A549 (cell line): Measurements from ENCODE around the gene GRIA3. TPM values are rescaled to one million over a fixed set of nuclear protein-coding genes. Genes with fewer than 3 reads are reported as not detected.

ENCODE experiments used
- ATAC-seq, 2 experiments: fragments of 200-7000 bp in 1 of 2; fragments of >200 bp in 1 of 2; cut with Nextera tagmentation in 1 of 2; cut with Tn5 transposase in 1 of 2; 3 replicates each; pipeline versions ENCODE4 v1.8.0 to v1.9.1; 2018 to 2020; ENCODE audit warnings: mild to moderate bottlenecking in 1 of 2, moderate library complexity in 1 of 2
- CTCF ChIA-PET: fragments of 300-600 bp; sonication (Branson Sonifier 250); formaldehyde crosslinking; extraction: SDS; loops from one replicate; lab custom pipeline; 2021; ENCODE audit warnings: antibody characterized with exemption, inconsistent platforms; lab: Yijun Ruan, JAX
- POLR2A ChIA-PET: fragments of 350-600 bp; formaldehyde crosslinking; extraction: SDS; loops from one replicate; lab custom pipeline; 2021; ENCODE audit warnings: antibody characterized with exemption, inconsistent platforms; lab: Yijun Ruan, JAX
- DNase-seq, 2 experiments: peaks; one replicate each; pipeline versions ENCODE4 v3.0.0 to v3.0.0-alpha.2; 2011 to 2016; ENCODE audit warnings: low read depth in 1 of 2, low spot score in 1 of 2
- FAIRE-seq: peaks from 2 replicates; lab custom pipeline; 2011; peaks lifted over from hg19 to GRCh38; lab: Jason Lieb, UNC
- H3K27ac ChIP-seq, 2 experiments: fragments of >200 bp; sonication (Bioruptor Twin); formaldehyde crosslinking; 3 replicates each; pipeline ENCODE4 v1.5.1; 2016 to 2017
- H3K4me1 ChIP-seq: fragments of >200 bp; sonication (Bioruptor Twin); formaldehyde crosslinking; 3 replicates; pipeline ENCODE4 v1.6.1; 2016
- H3K4me2 ChIP-seq: fragments of >200 bp; sonication (Bioruptor Twin); formaldehyde crosslinking; 3 replicates; pipeline ENCODE4 v1.6.1; 2016
- H3K4me3 ChIP-seq: fragments of >200 bp; sonication (Bioruptor Twin); formaldehyde crosslinking; 3 replicates; pipeline ENCODE4 v1.5.1; 2016
- H3K9me3 ChIP-seq: fragments of >200 bp; sonication (Bioruptor Twin); formaldehyde crosslinking; 3 replicates; pipeline ENCODE4 v1.6.1; 2016
- BHLHE40 ChIP-seq: IDR thresholded peaks from 2 replicates; pipeline ENCODE4 v1.6.1; 2012; ENCODE audit warnings: low read depth, low read length, inconsistent platforms
- CEBPB ChIP-seq, 2 experiments: fragments of >200 bp in 1 of 2; sonication (Bioruptor Twin) in 1 of 2; formaldehyde crosslinking in 1 of 2; IDR thresholded peaks; 2 replicates each; pipeline ENCODE4 v1.6.1; 2012 to 2016
- CTCF ChIP-seq: fragments of >200 bp; sonication (Bioruptor Twin); formaldehyde crosslinking; IDR thresholded peaks from 3 replicates; pipeline ENCODE4 v1.5.1; 2016
- E2F6 ChIP-seq: IDR thresholded peaks from 2 replicates; pipeline ENCODE4 v1.6.1; 2012; ENCODE audit warnings: low read depth, borderline replicate concordance
- ESRRA ChIP-seq: fragments of 150-350 bp; IDR thresholded peaks from 2 replicates; pipeline ENCODE4 v1.6.1; 2014; ENCODE audit warnings: mild to moderate bottlenecking, low read length, borderline replicate concordance
- FOSB ChIP-seq: fragments of 250-450 bp; sonication (Bioruptor Pico); IDR thresholded peaks from 2 replicates; pipeline ENCODE4 v1.5.0; 2020; ENCODE audit warnings: mild to moderate bottlenecking, moderate library complexity
- HDAC2 ChIP-seq: fragments of 200-600 bp; sonication (generic); IDR thresholded peaks from 2 replicates; pipeline ENCODE4 v1.6.1; 2016
- HEYL ChIP-seq: fragments of 250-450 bp; sonication (Bioruptor Pico); IDR thresholded peaks from 2 replicates; pipeline ENCODE4 v1.8.0; 2021; ENCODE audit warnings: mild to moderate bottlenecking, moderate library complexity
- HMGXB4 ChIP-seq: fragments of 250-450 bp; sonication (Bioruptor Pico); IDR thresholded peaks from 2 replicates; pipeline ENCODE4 v1.5.0; 2021; ENCODE audit warnings: mild to moderate bottlenecking, moderate library complexity, borderline replicate concordance
- HOXA7 ChIP-seq: fragments of 250-450 bp; sonication (Bioruptor Pico); IDR thresholded peaks from 2 replicates; pipeline ENCODE4 v1.5.0; 2020; ENCODE audit warnings: mild to moderate bottlenecking, moderate library complexity
- NFE2L2 ChIP-seq: fragments of 150-350 bp; conservative IDR thresholded peaks from 2 replicates; pipeline ENCODE4 v1.6.1; 2014; ENCODE audit warnings: low read length
- PHF8 ChIP-seq: fragments of 200-600 bp; sonication (generic); IDR thresholded peaks from 2 replicates; pipeline ENCODE4 v1.6.1; 2016; ENCODE audit warnings: low read depth, mild to moderate bottlenecking, antibody characterized with exemption, moderate library complexity, borderline replicate concordance
- POLR2A ChIP-seq: IDR thresholded peaks from 2 replicates; pipeline ENCODE4 v1.6.1; 2012; ENCODE audit warnings: mild to moderate bottlenecking, low read length
- RARB ChIP-seq: fragments of 250-450 bp; sonication (Bioruptor Pico); IDR thresholded peaks from 2 replicates; pipeline ENCODE4 v1.8.0; 2021; ENCODE audit warnings: mild to moderate bottlenecking, moderate library complexity
- RCOR1 ChIP-seq: fragments of 150-350 bp; IDR thresholded peaks from 2 replicates; pipeline ENCODE4 v1.6.1; 2014; ENCODE audit warnings: antibody characterized with exemption, low read length, low read depth
- SREBF2 ChIP-seq: fragments of 450-650 bp; IDR thresholded peaks from 2 replicates; pipeline ENCODE4 v1.6.1; 2014; ENCODE audit warnings: mild to moderate bottlenecking, moderate library complexity
- TFCP2L1 ChIP-seq: fragments of 250-450 bp; sonication (Bioruptor Pico); IDR thresholded peaks from 2 replicates; pipeline ENCODE4 v1.5.0; 2021; ENCODE audit warnings: mild to moderate bottlenecking
- TP53 ChIP-seq: fragments of 250-450 bp; sonication (Bioruptor Pico); IDR thresholded peaks from 2 replicates; pipeline ENCODE4 v1.5.0; 2021; ENCODE audit warnings: mild to moderate bottlenecking, moderate library complexity
- USF2 ChIP-seq: fragments of 450-650 bp; IDR thresholded peaks from 2 replicates; pipeline ENCODE4 v1.6.1; 2014; ENCODE audit warnings: antibody characterized with exemption
- ZSCAN20 ChIP-seq: fragments of 250-450 bp; sonication (Bioruptor Pico); IDR thresholded peaks from 2 replicates; pipeline ENCODE4 v1.8.0; 2022; ENCODE audit warnings: mild to moderate bottlenecking, moderate library complexity
- whole genome bisulfite sequencing: methylation state at CpG from one replicate; pipeline ENCODE4 v1.1.6; 2017; ENCODE audit errors: missing lambda C conversion rate; 5-methylcytosine and 5-hydroxymethylcytosine counted together
- polyA plus RNA-seq, 4 experiments: library from polyadenylated mRNA; depleted of rRNA in 3 of 4; stranded (reverse); fragments of >200 nt; fragmentation: RNase III in 1 of 4; extraction: RNeasy Plus Mini Kit Qiagen cat#74134 plus additional on column Dnase treatment in 1 of 4; gene quantifications; 2 replicates in 3 of 4; 3 replicates in 1 of 4; pipeline ENCODE4 v1.2.3, GENCODE V29; 2011 to 2017

Gene GRIA3
- polyA plus RNA-seq, 2 of the 4 experiments (the other 2 are of a cell fraction) = not detected

GRCh38 chrX:123263270-123263669, 79.2 kb downstream of the GRIA3 start (continued):
- no peak for TF ChIP-seq SREBF2
- TF ChIP-seq PHF8 = no peak
- no peak for TF ChIP-seq ZSCAN20 (CRISPR knock-in tag)
- no peak for TF ChIP-seq E2F6
- TF ChIP-seq HMGXB4 (CRISPR knock-in tag) = no peak
- no peak for TF ChIP-seq HOXA7

- 0% methylated on average over 1 of the region's 1 CpG for WGBS
Measured at GRCh38 chrX:123263747-123264146, 79.7 kb downstream of the GRIA3 start.

More at GRCh38 chrX:123263747-123264146, 79.7 kb downstream of the GRIA3 start:
- H3K9me3 ChIP-seq = no peaks in the 10 kb centered on the region
- TF ChIP-seq POLR2A = no peak
- no peak for TF ChIP-seq CEBPB (IDR thresholded peaks at IDR 0.05)
- no peak for TF ChIP-seq HMGXB4 (CRISPR knock-in tag)
- no peak for TF ChIP-seq USF2
- no peak for TF ChIP-seq ZSCAN20 (CRISPR knock-in tag)
- TF ChIP-seq RCOR1 = no peak
- TF ChIP-seq CTCF = no peak
- TF ChIP-seq FOSB (CRISPR knock-in tag) = no peak
- TF ChIP-seq HEYL (CRISPR knock-in tag) = no peak
- no peak for TF ChIP-seq HOXA7
- TF ChIP-seq TFCP2L1 (CRISPR knock-in tag) = no peak
- no peak for TF ChIP-seq ESRRA
- no peak for TF ChIP-seq TP53 (CRISPR knock-in tag)
- TF ChIP-seq RARB (CRISPR knock-in tag) = no peak
- TF ChIP-seq HDAC2 = no peak
- no peak for TF ChIP-seq SREBF2
- no peak for TF ChIP-seq E2F6
- TF ChIP-seq NFE2L2 = no peak
- no peak for TF ChIP-seq BHLHE40
- H3K4me1 ChIP-seq = no peaks in the 10 kb centered on the region
- ChIA-PET POLR2A (no interaction called here), CTCF (no interaction called here)
- H3K4me3 ChIP-seq = no peak overlapping the region
- no peak overlapping the region for H3K27ac ChIP-seq
- H3K4me2 ChIP-seq = no peak overlapping the region
- FAIRE-seq = no peak
- DNase-seq = no peak
- ATAC-seq = no peak
